DMS79 treated with DMSO at 0.1 percent for 48 hours (cell line): ENCODE measurements around the gene MEIKIN.

Experiments used
- DNase-seq: peaks from one replicate; lab custom pipeline; 2025; lab: John Stamatoyannopoulos, UW

The MEIKIN gene

DNA sequence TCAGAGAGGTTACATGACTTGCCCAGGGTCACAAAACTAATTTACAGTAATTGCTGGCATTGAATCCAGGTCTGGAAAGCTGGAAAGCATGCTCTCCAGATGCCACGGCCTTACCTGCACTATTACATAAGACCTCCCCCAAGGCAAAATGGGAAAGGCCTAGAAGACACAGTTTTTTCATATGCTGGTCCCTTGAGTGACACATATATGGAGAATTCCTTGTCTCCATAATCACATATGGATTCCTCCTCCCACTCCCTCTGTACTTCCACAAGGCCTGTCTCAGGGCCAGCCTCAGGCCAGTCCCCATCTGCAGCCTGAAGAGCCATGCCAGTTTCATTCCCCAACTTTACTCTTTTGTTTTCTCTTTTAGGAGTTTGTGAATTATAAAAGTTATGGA, 28.6 kb upstream of the MEIKIN start:
- no peak for DNase-seq

GRCh38 chr5:131973089-131973712, 27.7 kb upstream of the MEIKIN start:
- DNase-seq: no peak

- no peak for DNase-seq
Measured at GRCh38 chr5:131968396-131968954, 23.0 kb upstream of the MEIKIN start.

- DNase-seq: no peak
Measured at GRCh38 chr5:131966551-131966950, 21.1 kb upstream of the MEIKIN start.

- DNase-seq: no peak
Measured at GRCh38 chr5:131965826-131966415, 20.5 kb upstream of the MEIKIN start.

DNA sequence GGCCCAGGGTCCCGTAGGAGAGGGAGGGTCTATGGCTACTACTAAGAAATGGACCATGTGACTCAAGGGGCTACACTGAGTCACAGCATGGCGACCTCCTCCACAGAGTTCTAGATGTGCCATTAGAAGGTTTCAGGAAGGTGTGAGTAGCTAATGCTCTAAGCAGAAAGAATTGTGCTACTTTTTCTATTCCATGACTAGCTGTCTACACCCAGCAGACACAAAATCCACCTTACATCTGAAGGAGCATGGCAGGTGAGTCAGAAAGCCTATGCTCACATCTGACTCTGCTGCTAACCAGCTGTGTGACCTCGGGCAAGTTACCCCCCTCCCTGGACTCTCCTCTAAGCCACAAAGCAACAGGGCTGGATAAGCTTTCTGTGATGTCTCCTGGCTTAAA, 14.4 kb upstream of the MEIKIN start:
- no peak for DNase-seq

DNA sequence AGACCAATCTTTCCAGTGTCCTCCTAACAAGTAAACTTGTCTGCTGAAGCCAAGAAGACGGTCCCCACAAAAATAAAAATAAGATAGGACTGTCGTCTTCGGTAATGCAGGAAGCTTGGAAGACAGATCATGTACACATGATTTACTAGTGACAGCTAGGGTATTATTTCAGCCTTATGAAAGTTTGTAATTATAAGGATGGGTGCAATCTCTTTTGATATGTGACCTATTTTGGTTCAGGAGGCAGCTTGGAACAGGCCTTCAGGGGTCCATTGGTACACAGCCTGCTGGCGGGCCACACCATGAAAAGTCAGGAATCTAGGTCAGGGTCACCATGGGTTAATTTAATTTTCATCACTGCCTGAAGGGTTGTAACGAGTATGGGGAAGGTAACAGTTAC, 13.7 kb upstream of the MEIKIN start:
- no peak for DNase-seq

- no peak for DNase-seq
Measured at GRCh38 chr5:131957721-131958441, 12.4 kb upstream of the MEIKIN start.

- no peak for DNase-seq
Measured at GRCh38 chr5:131953969-131954368, 8.5 kb upstream of the MEIKIN start.

GRCh38 chr5:131952301-131952857, 6.9 kb upstream of the MEIKIN start:
- no peak for DNase-seq

- DNase-seq: no peak
Measured at GRCh38 chr5:131950706-131951105, 5.2 kb upstream of the MEIKIN start.

GRCh38 chr5:131947445-131947844, 2.0 kb upstream of the MEIKIN start:
- no peak for DNase-seq

DNA sequence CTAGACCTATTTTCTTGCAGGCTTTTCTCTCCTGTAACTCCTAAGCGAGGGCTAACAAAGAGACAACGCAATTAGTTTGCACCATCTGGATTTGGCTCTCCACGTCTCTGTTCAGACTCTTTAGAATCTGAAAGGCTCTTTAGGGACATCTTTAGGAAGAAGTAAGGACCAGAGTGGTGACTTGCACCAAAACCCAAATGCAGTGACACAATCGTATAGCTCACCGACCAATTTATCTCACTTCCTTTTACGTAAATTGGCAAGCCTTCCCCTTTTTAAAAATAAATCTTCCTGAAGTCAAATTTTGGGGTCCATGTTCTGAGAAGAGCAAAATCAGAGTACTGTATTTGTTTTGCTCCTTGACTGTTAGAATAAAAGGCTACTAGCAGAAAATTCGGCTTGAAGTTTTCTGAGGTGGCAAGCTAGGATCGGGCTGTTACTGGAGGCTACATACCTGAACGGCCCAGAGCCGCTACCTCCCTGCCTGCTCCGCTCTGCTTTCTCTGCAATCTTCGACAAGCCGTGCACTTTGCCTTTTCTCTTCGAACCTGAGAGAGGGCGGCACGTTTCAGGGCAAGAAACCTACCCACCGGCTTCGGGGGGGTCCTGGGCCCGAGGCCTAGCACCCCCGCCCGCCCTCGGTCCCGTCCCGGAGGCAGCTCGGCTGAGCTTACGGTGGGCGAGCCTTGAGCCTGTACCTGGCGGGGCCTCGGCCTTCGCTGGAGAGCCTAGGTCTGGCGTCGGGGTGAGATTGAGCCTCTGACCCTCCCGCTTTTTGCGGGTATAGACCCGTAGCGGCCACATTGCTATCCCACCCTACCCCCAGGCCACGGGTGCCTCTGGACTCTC, 537 bp downstream of the MEIKIN start:
- no peak for DNase-seq

DNA sequence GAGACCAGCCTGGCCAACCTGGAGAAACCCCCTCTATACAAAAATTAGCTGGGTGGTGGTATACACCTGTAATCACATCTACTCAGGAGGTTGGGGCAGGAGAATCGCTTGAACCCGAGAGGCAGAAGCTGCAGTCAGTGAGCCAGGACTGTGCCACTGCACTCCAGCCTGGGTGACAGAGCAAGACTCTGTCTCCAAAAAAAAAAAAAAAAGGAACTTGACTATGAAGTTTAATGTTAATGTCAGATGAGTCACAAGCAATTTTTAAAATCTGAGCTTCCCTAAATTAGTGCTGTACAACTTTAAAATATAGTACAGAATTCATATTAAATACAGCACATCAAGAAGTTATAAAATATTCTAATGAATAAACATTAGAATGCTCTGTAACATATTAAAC, 1.5 kb downstream of the MEIKIN start:
- DNase-seq: no peak

DNA sequence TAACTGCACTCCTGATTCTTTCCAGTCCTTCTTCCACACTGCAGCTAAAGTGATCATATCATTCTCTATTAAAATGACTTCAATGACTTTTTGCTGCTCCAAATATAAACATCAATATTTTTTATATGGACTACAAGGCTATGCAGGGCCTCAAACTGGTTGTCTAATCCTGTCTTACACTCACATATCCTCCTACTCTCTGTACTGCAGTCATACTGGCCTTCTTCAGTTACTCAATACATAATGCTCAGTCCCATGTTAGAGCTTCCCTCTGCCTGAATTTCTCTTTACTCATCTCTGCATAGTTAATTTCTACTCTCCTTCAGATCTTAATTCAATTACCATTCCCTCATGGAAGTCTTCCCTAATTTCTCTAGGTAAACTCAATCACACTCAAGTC, 3.4 kb downstream of the MEIKIN start:
- DNase-seq: no peak

DNA sequence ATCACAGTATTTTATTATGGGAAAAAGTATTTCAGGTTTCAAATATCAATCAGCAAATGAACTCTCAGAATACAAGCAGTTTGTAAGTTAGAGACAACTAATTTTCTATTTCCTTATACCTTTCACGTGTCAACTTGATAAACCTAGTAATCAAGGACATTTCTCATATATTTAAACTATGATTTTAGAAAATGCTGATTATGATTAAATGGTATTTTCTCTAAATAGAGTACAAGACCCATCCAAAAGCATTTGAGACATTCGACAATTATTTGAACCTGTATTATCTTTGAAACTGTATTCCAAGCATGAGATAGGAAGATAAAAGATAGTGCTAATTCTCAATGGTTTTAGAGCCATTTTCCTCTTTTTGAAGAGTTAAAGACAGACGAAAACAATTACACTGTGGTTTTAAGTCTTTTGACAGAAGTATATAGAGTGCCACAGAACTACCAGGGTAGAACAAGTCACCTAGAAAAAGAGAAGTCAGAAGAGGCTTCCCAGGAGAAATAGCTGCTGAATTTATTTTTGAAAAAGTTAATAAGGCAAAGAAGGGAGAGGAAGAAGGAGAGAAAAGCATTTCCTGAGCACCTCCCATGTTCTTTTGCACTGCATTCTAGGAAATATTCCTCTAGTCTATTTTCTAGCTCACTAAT, 5.6 kb downstream of the MEIKIN start:
- DNase-seq: no peak

DNA sequence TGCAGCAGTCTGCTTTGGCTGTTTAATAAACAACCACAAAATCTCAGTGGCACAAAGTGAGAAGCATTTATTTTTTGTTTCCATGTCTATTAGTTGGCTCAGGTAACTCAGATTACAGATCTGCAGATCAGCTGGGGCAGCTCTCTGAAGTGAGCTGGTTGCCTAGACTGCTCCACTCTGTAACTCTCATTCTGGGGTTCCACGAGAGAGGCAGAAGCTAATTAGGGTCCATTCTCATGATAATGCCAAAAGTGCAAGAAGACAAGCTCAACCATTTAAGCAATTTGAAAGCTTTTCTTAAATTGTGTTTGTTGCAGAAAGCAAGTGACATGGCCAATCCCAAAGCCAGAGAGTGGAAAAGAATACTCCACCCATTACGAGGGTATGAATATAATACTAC, 13.2 kb downstream of the MEIKIN start:
- no peak for DNase-seq

DNA sequence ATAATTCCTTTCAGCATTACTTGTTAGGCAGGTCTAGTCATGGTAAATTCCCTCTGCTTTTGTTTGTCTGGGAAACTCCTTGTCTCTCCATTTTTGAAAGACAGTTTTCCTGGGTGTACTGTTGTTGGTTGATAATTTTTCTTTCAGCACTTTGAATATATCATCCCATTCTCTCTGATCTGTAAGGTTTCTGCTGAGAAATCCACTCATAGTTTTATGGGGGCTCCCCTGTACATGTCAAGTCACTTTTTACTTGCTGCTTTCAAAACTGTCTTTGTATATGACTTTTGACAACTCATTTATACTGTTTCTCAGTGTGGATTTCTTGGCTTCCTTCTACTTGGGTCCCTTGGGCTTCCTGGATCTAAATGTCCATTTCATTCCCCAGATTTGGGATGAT, 16.5 kb downstream of the MEIKIN start:
- no peak for DNase-seq

DNA sequence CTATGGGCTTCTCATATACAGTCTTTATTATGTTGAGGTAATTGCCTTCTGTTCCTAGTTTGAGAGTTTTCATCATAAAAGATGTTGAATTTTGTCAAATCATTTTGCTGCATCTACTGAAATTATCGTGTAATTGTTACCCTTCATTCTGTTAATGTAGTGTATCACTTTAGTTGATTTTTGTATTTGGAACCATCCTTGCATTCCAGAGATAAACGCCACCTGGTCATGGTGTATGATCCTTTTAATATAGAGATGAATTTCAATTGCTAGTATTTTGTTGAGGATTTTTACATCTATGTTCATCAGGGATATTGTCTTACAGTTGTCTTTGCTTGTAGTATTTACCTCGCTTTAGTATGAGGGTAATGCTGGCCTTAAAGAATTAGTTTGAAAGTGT, 19.3 kb downstream of the MEIKIN start:
- DNase-seq: no peak

DNA sequence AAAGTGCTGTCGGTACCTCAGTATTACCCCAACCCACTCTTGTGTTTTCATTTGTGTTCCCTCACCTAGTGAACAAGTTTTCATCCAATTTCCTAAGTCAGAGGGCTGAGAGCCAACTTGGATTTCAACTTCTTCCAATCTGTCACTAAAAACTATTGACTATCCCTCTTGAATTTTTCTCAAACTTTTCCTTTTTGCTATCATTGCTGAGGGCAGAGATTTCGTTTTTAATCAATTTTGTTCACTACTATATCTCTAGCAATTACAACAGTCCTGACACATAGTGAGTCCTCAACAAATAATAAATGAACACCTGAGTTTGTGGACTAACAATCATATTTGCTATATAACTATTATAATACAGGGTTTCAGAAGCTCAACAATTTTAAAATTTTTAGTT, 29.0 kb downstream of the MEIKIN start:
- no peak for DNase-seq

DNA sequence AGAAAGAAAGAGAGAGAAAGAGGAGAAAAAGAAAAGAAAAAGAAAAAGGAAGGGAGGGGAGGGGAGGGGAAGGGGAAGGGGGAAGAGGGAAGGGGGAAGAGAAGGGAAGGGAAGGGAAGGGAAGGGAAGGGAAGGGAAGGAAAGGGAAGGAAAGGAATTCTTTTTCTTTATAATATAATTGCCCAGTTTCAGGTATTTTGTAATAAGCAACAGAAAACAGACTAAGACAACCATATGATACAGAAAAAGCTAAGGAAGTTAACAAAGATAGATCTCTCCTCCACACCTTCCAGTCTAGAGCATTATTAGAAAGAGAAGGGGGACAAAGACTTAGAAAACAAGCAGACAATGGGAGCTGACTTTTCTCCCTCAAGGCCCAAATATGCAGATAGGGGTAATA, 31.0 kb downstream of the MEIKIN start:
- DNase-seq: no peak

DNA sequence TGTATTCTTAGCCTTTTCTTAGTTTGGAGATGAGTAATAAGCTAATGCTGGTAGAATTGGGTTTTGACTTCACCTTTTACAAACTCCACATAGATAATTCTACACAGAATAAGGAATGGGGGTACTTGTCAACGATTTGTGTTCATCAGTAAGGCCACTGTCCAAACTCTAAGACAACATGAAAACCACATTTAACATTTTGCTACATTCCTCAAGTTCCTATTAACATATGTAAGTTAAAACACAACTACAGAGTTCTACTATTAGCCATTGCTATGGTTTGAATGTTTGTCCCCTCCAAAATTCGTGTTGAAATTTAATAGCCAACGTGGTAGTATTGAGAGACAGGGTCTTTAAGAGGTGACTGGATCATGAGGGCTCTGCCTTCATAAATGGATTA, 31.9 kb downstream of the MEIKIN start:
- DNase-seq: no peak
